PC-9 (cell line): ENCODE data around the gene CIBAR2. TPM values are rescaled to one million over a fixed set of nuclear protein-coding genes. Genes with fewer than 3 reads are reported as not detected.

Experiments used
- BruUV-seq: library from RNA; stranded (reverse); fragments of 400-500 nt; replicated peaks from 2 replicates; lab custom pipeline; 2021; lab: Mats Ljungman, UMichigan
- CTCF ChIA-PET: fragments of 300-600 bp; sonication (Branson Sonifier 250); formaldehyde crosslinking; loops from one replicate; lab custom pipeline; 2022; ENCODE audit warnings: antibody characterized with exemption; lab: Charles Lee
- POLR2A ChIA-PET: fragments of 300-600 bp; sonication (Branson Sonifier 250); formaldehyde crosslinking; loops from one replicate; lab custom pipeline; 2022; ENCODE audit warnings: antibody characterized with exemption; ENCODE audit not compliant: unreplicated experiment; lab: Charles Lee
- DNase-seq, 2 experiments: peaks; one replicate each; pipeline versions ENCODE4 v3.0.0 to v3.0.0-alpha.2; 2015 to 2022; ENCODE audit warnings: mixed read lengths in 1 of 2
- H2AFZ ChIP-seq: fragments of 200-600 bp; sonication (generic); 2 replicates; pipeline ENCODE4 v1.8.1; 2017; ENCODE audit warnings: antibody characterized with exemption
- H3F3A ChIP-seq: fragments of 200-600 bp; sonication (generic); 2 replicates; pipeline ENCODE4 v1.8.1; 2017; ENCODE audit warnings: antibody characterized with exemption, mild to moderate bottlenecking, low read depth; ENCODE audit not compliant: insufficient read depth
- H3K27ac ChIP-seq: fragments of 200-600 bp; sonication (generic); 2 replicates; pipeline ENCODE4 v1.6.1; 2016; ENCODE audit warnings: mixed run types
- H3K27me3 ChIP-seq: fragments of 200-600 bp; sonication (generic); 2 replicates; pipeline ENCODE4 v1.6.1; 2016; ENCODE audit warnings: low read depth, mixed run types; ENCODE audit not compliant: insufficient read depth
- H3K36me3 ChIP-seq: fragments of 200-600 bp; sonication (generic); 2 replicates; pipeline ENCODE4 v1.6.1; 2016; ENCODE audit warnings: low read depth, mixed run types
- H3K4me1 ChIP-seq: fragments of 200-600 bp; sonication (generic); replicated peaks from 2 replicates; pipeline ENCODE4 v1.6.1; 2016; ENCODE audit warnings: mixed run types; ENCODE audit not compliant: insufficient read depth
- H3K4me2 ChIP-seq: fragments of 200-600 bp; sonication (generic); 2 replicates; pipeline ENCODE4 v1.6.1; 2017; ENCODE audit warnings: mixed run types
- H3K4me3 ChIP-seq: fragments of 200-600 bp; sonication (generic); 2 replicates; pipeline ENCODE4 v1.6.1; 2016; ENCODE audit warnings: mixed run types
- H3K79me2 ChIP-seq: fragments of 200-600 bp; sonication (generic); 2 replicates; pipeline ENCODE4 v1.6.1; 2017; ENCODE audit warnings: low read depth, mixed run types
- H3K9me2 ChIP-seq: fragments of 200-600 bp; sonication (generic); 2 replicates; pipeline ENCODE4 v1.8.1; 2017; ENCODE audit warnings: mild to moderate bottlenecking; ENCODE audit not compliant: insufficient read depth
- H3K9me3 ChIP-seq: fragments of 200-600 bp; sonication (generic); 2 replicates; pipeline ENCODE4 v1.8.1; 2016; ENCODE audit warnings: low read depth; ENCODE audit not compliant: insufficient read depth
- H4K20me1 ChIP-seq: fragments of 200-600 bp; sonication (generic); 2 replicates; pipeline ENCODE4 v1.8.1; 2017; ENCODE audit not compliant: insufficient read depth
- EZH2 ChIP-seq: fragments of 200-600 bp; sonication (generic); IDR thresholded peaks from 2 replicates; pipeline ENCODE4 v1.8.0; 2017; ENCODE audit warnings: antibody characterized with exemption, low read depth
- intact Hi-C: fragments of 100-400 bp; cut with micrococcal nuclease; formaldehyde crosslinking; loops from one replicate; pipeline ENCODE4 v1.10.0; 2022; ENCODE audit not compliant: unreplicated experiment
- total RNA-seq: library from RNA; stranded (reverse); gene quantifications from 2 replicates; pipeline ENCODE4 v1.2.3, GENCODE V29; 2021
- TF ChIP-seq, protein P1 (sequence below): fragments of 200-600 bp; sonication (generic); conservative IDR thresholded peaks from 2 replicates; pipeline ENCODE4 v1.6.1; 2017; ENCODE audit warnings: mixed run types, antibody characterized with exemption, mild to moderate bottlenecking, moderate library complexity

CIBAR2 gene
- total RNA-seq, 1 experiment from 2014 or later, result not detected

DNA sequence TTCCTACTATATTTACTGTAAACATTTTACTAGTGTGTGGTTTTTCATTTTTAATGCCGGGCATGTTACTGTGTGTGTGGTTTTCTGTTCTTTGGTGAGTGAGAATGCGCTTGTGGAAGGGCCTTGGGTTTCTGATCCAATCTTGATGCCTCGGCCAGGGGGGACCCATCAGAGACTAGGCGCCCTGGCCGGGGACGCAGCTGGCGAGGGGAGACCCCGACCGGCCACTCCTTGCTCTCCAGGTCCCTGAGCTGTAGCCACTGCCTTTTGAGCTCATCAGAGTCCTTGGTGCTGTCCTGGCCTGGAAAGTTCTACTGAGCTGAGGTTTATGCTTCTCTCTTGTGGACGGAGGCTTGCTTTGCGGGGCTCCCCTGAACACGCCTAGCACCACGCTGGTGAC, 47.2 kb downstream of the CIBAR2 start:
- Histone ChIP-seq H3K9me2 (no peaks in the 10 kb centered on the region), H2AFZ (no peak overlapping the region), H4K20me1 (no peaks in the 10 kb centered on the region), H3K4me3 (no peak overlapping the region), H3K27me3 (no peaks in the 10 kb centered on the region), H3K36me3 (no peaks in the 10 kb centered on the region), H3K4me1 (no peaks in the 10 kb centered on the region), H3K9me3 (no peaks in the 10 kb centered on the region), H3F3A (no peaks in the 10 kb centered on the region), H3K4me2 (no peak overlapping the region), H3K27ac (no peak overlapping the region), H3K79me2 (no peaks in the 10 kb centered on the region)
- BruUV-seq, result no TSS peak
- ChIA-PET CTCF (no interaction called here), POLR2A (interaction anchor here (0.6 kb wide), 1 partner anchor 79 kb away, joined by 5 read pairs; no protein-coding TSS in a partner anchor)
- intact Hi-C loops, result no loop called here
- TF ChIP-seq, protein P1, sequence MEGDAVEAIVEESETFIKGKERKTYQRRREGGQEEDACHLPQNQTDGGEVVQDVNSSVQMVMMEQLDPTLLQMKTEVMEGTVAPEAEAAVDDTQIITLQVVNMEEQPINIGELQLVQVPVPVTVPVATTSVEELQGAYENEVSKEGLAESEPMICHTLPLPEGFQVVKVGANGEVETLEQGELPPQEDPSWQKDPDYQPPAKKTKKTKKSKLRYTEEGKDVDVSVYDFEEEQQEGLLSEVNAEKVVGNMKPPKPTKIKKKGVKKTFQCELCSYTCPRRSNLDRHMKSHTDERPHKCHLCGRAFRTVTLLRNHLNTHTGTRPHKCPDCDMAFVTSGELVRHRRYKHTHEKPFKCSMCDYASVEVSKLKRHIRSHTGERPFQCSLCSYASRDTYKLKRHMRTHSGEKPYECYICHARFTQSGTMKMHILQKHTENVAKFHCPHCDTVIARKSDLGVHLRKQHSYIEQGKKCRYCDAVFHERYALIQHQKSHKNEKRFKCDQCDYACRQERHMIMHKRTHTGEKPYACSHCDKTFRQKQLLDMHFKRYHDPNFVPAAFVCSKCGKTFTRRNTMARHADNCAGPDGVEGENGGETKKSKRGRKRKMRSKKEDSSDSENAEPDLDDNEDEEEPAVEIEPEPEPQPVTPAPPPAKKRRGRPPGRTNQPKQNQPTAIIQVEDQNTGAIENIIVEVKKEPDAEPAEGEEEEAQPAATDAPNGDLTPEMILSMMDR, result no peak
- TF ChIP-seq EZH2, result no peak
- DNase-seq, result no peak

DNA sequence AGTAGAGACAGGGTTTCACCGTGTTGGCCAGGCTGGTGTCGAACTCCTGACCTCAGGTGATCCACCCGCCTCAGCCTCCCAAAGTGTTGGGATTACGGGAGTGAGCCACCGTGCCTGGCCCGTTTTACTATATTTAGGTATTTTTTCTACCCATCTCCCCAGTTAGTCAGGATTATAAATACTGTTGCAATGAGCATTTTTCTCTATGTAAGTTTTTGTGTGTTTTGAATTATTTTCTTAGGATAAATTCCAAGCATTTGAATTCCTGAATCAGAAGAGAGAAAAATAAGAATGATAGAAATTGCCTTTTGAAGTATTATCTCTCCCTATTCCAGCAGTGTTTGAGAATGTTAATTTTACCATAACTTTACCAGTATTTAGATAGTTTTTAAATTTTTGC, 48.1 kb downstream of the CIBAR2 start:
- no peak for DNase-seq
- H3K4me2 ChIP-seq, result no peak overlapping the region
- H2AFZ ChIP-seq, result no peak overlapping the region
- no peaks in the 10 kb centered on the region for H3K9me3 ChIP-seq
- TF ChIP-seq, protein P1, result no peak
- TF ChIP-seq EZH2, result no peak
- no peaks in the 10 kb centered on the region for H3K36me3 ChIP-seq
- no peaks in the 10 kb centered on the region for H3K79me2 ChIP-seq
- H3K4me3 ChIP-seq, result no peak overlapping the region
- ChIA-PET CTCF (no interaction called here), POLR2A (no interaction called here)
- H3K27me3 ChIP-seq, result no peaks in the 10 kb centered on the region
- intact Hi-C loops, result no loop called here
- no peaks in the 10 kb centered on the region for H4K20me1 ChIP-seq
- BruUV-seq, result no TSS peak
- no peaks in the 10 kb centered on the region for H3K9me2 ChIP-seq
- H3K4me1 ChIP-seq, result no peaks in the 10 kb centered on the region
- H3K27ac ChIP-seq, result no peak overlapping the region
- H3F3A ChIP-seq, result no peaks in the 10 kb centered on the region

DNA sequence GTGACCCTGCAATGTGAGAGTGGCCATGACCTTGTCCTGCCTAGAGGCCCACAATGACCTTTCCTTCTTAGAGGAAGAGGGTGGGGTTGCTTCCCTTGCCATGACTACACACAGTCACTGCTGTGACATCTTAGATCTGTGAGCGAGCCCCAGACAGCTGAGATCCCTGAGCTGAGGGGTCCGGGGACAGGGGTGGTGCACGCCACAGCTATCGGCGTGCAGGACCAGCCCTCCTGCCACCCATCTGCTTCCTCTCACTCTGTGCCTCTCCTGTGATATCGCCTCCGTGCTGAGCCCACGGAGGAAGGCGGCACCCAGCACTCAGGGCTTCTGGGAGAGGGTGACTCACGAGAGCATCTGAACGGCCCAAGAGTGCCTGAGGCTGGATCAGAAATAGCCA, 49.4 kb downstream of the CIBAR2 start:
- CTCF ChIA-PET, result interaction anchor here (0.6 kb wide), 1 partner anchor 34 kb away, joined by 5 read pairs; no protein-coding TSS in a partner anchor
- no peaks in the 10 kb centered on the region for H3K9me2 ChIP-seq
- H3K4me1 ChIP-seq, result no peaks in the 10 kb centered on the region
- no peaks in the 10 kb centered on the region for H3F3A ChIP-seq
- H3K4me2 ChIP-seq, result no peak overlapping the region
- no peak for TF ChIP-seq EZH2
- TF ChIP-seq, protein P1, result no peak
- no TSS peak for BruUV-seq
- H3K27me3 ChIP-seq, result no peaks in the 10 kb centered on the region
- no peaks in the 10 kb centered on the region for H4K20me1 ChIP-seq
- no peaks in the 10 kb centered on the region for H3K36me3 ChIP-seq
- no peaks in the 10 kb centered on the region for H3K79me2 ChIP-seq
- POLR2A ChIA-PET, result interaction anchor here (1.0 kb wide), 1 partner anchor 43 kb away, joined by 3 read pairs; no protein-coding TSS in a partner anchor
- no peaks in the 10 kb centered on the region for H3K9me3 ChIP-seq
- DNase-seq, result no peak
- no peak overlapping the region for H2AFZ ChIP-seq
- intact Hi-C loops, result no loop called here
- no peak overlapping the region for H3K27ac ChIP-seq
- H3K4me3 ChIP-seq, result no peak overlapping the region
